Upper lobe of left lung (tissue), 4 donors: ENCODE data around the gene MAP3K3.

Source experiments
- CTCF ChIP-seq, 6 experiments: fragments of 450-650 bp in 4 of 6; fragments of 200-600 bp in 2 of 6; sonication (generic) in 2 of 6; IDR thresholded peaks; one replicate each; pipeline ENCODE4 v1.5.1; 2016 to 2019; ENCODE audit warnings: antibody characterized with exemption in 6 of 6
- POLR2A ChIP-seq, 4 donors: fragments of 450-650 bp; IDR thresholded peaks; one replicate each; pipeline ENCODE4 v1.5.1; 2016 to 2017; ENCODE audit warnings: antibody characterized with exemption in 4 of 4, mild to moderate bottlenecking in 2 of 4

GRCh38 chr17:63695889-63696288 is 73.7 kb downstream of the MAP3K3 start:
- no peak for TF ChIP-seq POLR2A (IDR thresholded peaks at IDR 0.05)
- TF ChIP-seq CTCF (IDR thresholded peaks at IDR 0.05): no peak
